Smooth muscle cell of the coronary artery (primary cell): Measurements from ENCODE around the gene ARMS2. TPM values are rescaled to one million over a fixed set of nuclear protein-coding genes. Genes with fewer than 3 reads are reported as not detected.

Experiments used
- total RNA-seq: library from RNA; depleted of rRNA; stranded (reverse); fragments of >200 nt; gene quantifications from 2 replicates; pipeline ENCODE4 v1.2.3, GENCODE V29; 2014; ENCODE audit warnings: low replicate concordance

ARMS2 gene
- not detected in 2 replicates for total RNA-seq

GRCh38 chr10:122454603-122455080 is at the start of gene ARMS2:
Gene ARMS2 (plus strand): TSS chr10:122454653. CDS start chr10:122454728, 75 bp downstream.

DNA sequence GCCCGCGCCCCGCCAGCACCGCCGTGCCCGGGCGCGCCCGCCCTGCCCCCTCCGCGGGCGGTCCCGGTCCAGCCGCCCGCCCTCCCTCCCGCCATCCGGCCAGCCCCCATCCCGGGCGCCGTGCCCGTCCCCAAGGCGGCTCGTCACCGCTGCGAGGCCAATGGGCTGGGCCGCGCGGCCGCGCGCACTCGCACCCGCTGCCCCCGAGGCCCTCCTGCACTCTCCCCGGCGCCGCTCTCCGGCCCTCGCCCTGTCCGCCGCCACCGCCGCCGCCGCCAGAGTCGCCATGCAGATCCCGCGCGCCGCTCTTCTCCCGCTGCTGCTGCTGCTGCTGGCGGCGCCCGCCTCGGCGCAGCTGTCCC is 6.9 kb downstream of the ARMS2 start, which contains the start of gene HTRA1:
HTRA1 (plus strand) TSS at position 187 of the 362 bp plus-strand sequence; CDS start at position 287, 100 bp downstream.

Other genes with a start within 250 kb of the ARMS2 start
- under 0.01 TPM in 1 of 2 replicates, not detected in the other for gene BTBD16, start 183.4 kb upstream of the ARMS2 start, total RNA-seq
- 11.8 and 21.3 TPM in 2 replicates for gene PLEKHA1, start 79.9 kb upstream of the ARMS2 start, total RNA-seq
- 98.8 and 348 TPM in 2 replicates for gene HTRA1, start 6.9 kb downstream of the ARMS2 start, total RNA-seq
- under 0.01 and 0.12 TPM in 2 replicates for gene DMBT1, start 106.1 kb downstream of the ARMS2 start, total RNA-seq
- gene C10orf120, start 245.2 kb downstream of the ARMS2 start, total RNA-seq: not detected in 2 replicates